C4-2B (cell line): Measurements from ENCODE around the gene CDC42SE2.
"Not testable (repeated sequence)": the region's sequence is repeated elsewhere in the genome, so short reads cannot be mapped to it uniquely, and the experiment has no call there.

ENCODE experiments used
- H3K27ac ChIP-seq: fragments of 450-650 bp; 2 replicates; pipeline ENCODE4 v1.5.1; 2017
- CTCF ChIP-seq: fragments of 450-650 bp; conservative IDR thresholded peaks from 2 replicates; pipeline ENCODE4 v1.5.1; 2017; ENCODE audit warnings: mild to moderate bottlenecking
- ZFX ChIP-seq: fragments of 450-650 bp; IDR thresholded peaks from 2 replicates; pipeline ENCODE4 v1.6.1; 2017

CDC42SE2 gene

GRCh38 chr5:131323378-131323777 is 59.5 kb downstream of the CDC42SE2 start:
- TF ChIP-seq ZFX (no peak), CTCF (no peak)
- H3K27ac ChIP-seq, result no peak overlapping the region

- H3K27ac ChIP-seq, result no peak overlapping the region
These were observed 60.5 kb downstream of the CDC42SE2 start for GRCh38 chr5:131324303-131324702.

GRCh38 chr5:131328536-131329285 is 64.9 kb downstream of the CDC42SE2 start:
- no peak overlapping the region for H3K27ac ChIP-seq
- TF ChIP-seq ZFX (no peak), CTCF (no peak)

More at GRCh38 chr5:131324303-131324702, 60.5 kb downstream of the CDC42SE2 start:
- TF ChIP-seq ZFX (no peak), CTCF (no peak)

- no peak overlapping the region for H3K27ac ChIP-seq
- TF ChIP-seq ZFX, result no peak
- no peak for TF ChIP-seq CTCF
These were observed 65.4 kb downstream of the CDC42SE2 start for GRCh38 chr5:131329286-131329560.

- TF ChIP-seq CTCF (no peak), ZFX (no peak)
- no peak overlapping the region for H3K27ac ChIP-seq
These were observed 66.2 kb downstream of the CDC42SE2 start for GRCh38 chr5:131330031-131330430.

- not testable (repeated sequence) for H3K27ac ChIP-seq
These were observed 71.9 kb downstream of the CDC42SE2 start for GRCh38 chr5:131335756-131336155.

GRCh38 chr5:131336801-131337200 is 72.9 kb downstream of the CDC42SE2 start:
- not testable (repeated sequence) for H3K27ac ChIP-seq

- H3K27ac ChIP-seq, result not testable (repeated sequence)
These were observed 73.6 kb downstream of the CDC42SE2 start for GRCh38 chr5:131337240-131338050.

GRCh38 chr5:131338051-131338453 is 74.2 kb downstream of the CDC42SE2 start:
- no peak for TF ChIP-seq ZFX
- no peak overlapping the region for H3K27ac ChIP-seq

- not testable (repeated sequence) for H3K27ac ChIP-seq
These were observed 80.4 kb downstream of the CDC42SE2 start for GRCh38 chr5:131344288-131344687.

- H3K27ac ChIP-seq, result not testable (repeated sequence)
These were observed 82.4 kb downstream of the CDC42SE2 start for GRCh38 chr5:131346204-131346603.
